NCI-H748 treated with DMSO at 0.1 percent for 48 hours (cell line): ENCODE results near the gene TYW1.
"Not testable (repeated sequence)": the region's sequence is repeated elsewhere in the genome, so short reads cannot be mapped to it uniquely, and the experiment has no call there.

Experiments used
- DNase-seq: peaks from one replicate; lab custom pipeline; 2025; lab: John Stamatoyannopoulos, UW

TYW1 gene

GRCh38 chr7:67045496-67045995, 48.9 kb downstream of the TYW1 start:
- DNase-seq = no peak

- not testable (repeated sequence) for DNase-seq
These were observed 50.2 kb downstream of the TYW1 start for GRCh38 chr7:67046819-67047218.

GRCh38 chr7:67049908-67050307, 53.3 kb downstream of the TYW1 start:
- not testable (repeated sequence) for DNase-seq

GRCh38 chr7:67052161-67052560, 55.5 kb downstream of the TYW1 start:
- DNase-seq = not testable (repeated sequence)

GRCh38 chr7:67056683-67057082, 60.0 kb downstream of the TYW1 start:
- DNase-seq = no peak

GRCh38 chr7:67061321-67061720, 64.7 kb downstream of the TYW1 start:
- DNase-seq = not testable (repeated sequence)

GRCh38 chr7:67062802-67063201, 66.2 kb downstream of the TYW1 start:
- not testable (repeated sequence) for DNase-seq

- DNase-seq = not testable (repeated sequence)
These were observed 70.5 kb downstream of the TYW1 start for GRCh38 chr7:67066950-67067622.

- not testable (repeated sequence) for DNase-seq
These were observed 79.5 kb downstream of the TYW1 start for GRCh38 chr7:67076120-67076519.

GRCh38 chr7:67082880-67083279, 86.2 kb downstream of the TYW1 start:
- not testable (repeated sequence) for DNase-seq

- DNase-seq = not testable (repeated sequence)
These were observed 92.6 kb downstream of the TYW1 start for GRCh38 chr7:67089261-67089660.

GRCh38 chr7:67091053-67091452, 94.4 kb downstream of the TYW1 start:
- DNase-seq = not testable (repeated sequence)

- not testable (repeated sequence) for DNase-seq
These were observed 101.4 kb downstream of the TYW1 start for GRCh38 chr7:67098031-67098430.

GRCh38 chr7:67099406-67099805, 102.8 kb downstream of the TYW1 start:
- not testable (repeated sequence) for DNase-seq

- DNase-seq = not testable (repeated sequence)
These were observed 103.4 kb downstream of the TYW1 start for GRCh38 chr7:67100038-67100437.

- no peak for DNase-seq
These were observed 104.3 kb downstream of the TYW1 start for GRCh38 chr7:67100956-67101361.

- DNase-seq = not testable (repeated sequence)
These were observed 108.3 kb downstream of the TYW1 start for GRCh38 chr7:67104937-67105336.

- no peak for DNase-seq
These were observed 108.7 kb downstream of the TYW1 start for GRCh38 chr7:67105377-67105776.

- not testable (repeated sequence) for DNase-seq
These were observed 109.6 kb downstream of the TYW1 start for GRCh38 chr7:67106255-67106654.

GRCh38 chr7:67111342-67111741, 114.7 kb downstream of the TYW1 start:
- not testable (repeated sequence) for DNase-seq

- not testable (repeated sequence) for DNase-seq
These were observed 118.0 kb downstream of the TYW1 start for GRCh38 chr7:67114483-67115246.

GRCh38 chr7:67120491-67120890, 123.9 kb downstream of the TYW1 start:
- DNase-seq = not testable (repeated sequence)

- not testable (repeated sequence) for DNase-seq
These were observed 131.6 kb downstream of the TYW1 start for GRCh38 chr7:67128257-67128656.
